CD4-positive, alpha-beta T cell treated with Interleukin-6 for 4 hours (primary cell): ENCODE results near the gene EXOC4.

Experiments used
- DNase-seq: peaks from one replicate; pipeline ENCODE4 v3.0.0-alpha.2; 2020; ENCODE audit warnings: mixed read lengths

Gene EXOC4

DNA sequence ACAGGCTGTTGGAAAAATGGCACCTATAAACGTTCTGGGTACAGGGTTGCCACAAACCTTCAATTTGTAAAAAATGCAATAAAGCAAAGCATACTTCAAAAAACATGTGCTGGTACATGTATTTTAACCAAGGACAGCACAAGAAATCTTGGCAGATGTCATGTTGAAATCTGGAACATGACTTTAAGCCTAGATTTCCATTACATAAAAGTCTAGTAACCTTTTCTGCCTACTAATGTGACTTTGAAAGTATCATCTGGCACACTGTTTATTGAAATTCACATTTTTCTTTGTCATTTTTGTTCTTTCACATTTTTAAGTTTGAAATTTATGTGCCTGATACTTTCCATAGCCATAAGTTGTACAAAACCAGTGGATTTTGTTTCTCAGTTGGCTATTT, 296.8 kb downstream of the EXOC4 start:
- DNase-seq = no peak

- DNase-seq = no peak
These were observed 297.3 kb downstream of the EXOC4 start for GRCh38 chr7:133550145-133550544.

DNA sequence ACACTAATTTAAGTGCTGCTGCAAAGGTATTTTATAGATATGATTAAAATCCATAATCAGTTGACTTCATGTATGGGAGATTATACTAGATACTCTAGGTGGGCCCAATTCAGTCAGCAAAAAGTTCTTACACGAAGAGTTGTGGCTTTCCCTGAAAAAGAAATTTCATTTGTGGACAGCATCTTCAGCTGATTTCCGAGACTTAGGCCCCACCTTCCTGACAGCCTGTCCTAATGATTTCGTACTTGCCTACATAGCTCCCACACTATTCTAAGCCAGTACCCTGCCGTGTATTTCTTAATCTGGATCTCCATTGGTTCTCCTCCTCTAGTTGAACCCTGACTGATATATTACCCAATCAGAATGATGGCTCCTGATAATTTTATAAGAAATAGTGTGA, 297.9 kb downstream of the EXOC4 start:
- DNase-seq = no peak

DNA sequence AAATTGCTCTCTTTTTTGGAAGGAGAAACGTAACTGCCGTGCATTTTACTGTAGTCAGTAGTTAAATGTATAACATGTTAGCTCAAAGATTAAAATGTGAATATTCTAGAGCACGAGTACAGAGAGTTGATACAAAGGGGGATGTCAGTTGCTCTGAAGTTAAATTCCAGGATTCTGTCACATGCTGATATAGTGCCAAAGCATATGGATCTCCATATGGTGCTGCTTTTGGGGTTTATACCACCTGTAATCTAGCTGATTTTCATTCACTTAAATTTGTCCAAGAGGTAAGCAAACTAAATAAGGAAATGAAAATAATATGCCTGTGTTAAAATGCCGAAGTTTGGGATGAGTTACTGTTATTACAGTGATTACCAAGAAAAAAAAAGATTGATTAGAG, 298.6 kb downstream of the EXOC4 start:
- DNase-seq = no peak

DNA sequence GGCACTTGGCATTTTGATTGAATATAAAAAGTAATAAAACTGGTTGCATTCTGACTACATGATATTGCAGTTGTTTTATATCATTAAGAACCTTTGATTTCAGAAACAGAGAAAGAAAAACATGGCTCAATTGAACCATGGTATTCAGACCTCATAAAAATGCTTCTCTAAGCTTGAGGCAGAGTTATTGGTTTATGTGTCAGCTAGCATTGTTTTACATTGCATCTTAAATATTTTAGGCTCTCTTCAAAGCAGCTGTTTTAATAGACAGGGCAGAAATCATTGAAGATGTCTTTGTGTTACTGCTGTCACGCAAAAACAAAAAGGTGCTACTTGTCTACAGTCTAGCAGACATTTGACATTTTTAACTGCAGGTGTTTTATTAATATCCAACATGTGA, 299.2 kb downstream of the EXOC4 start:
- no peak for DNase-seq

- DNase-seq = no peak
These were observed 301.5 kb downstream of the EXOC4 start for GRCh38 chr7:133554330-133554729.

DNA sequence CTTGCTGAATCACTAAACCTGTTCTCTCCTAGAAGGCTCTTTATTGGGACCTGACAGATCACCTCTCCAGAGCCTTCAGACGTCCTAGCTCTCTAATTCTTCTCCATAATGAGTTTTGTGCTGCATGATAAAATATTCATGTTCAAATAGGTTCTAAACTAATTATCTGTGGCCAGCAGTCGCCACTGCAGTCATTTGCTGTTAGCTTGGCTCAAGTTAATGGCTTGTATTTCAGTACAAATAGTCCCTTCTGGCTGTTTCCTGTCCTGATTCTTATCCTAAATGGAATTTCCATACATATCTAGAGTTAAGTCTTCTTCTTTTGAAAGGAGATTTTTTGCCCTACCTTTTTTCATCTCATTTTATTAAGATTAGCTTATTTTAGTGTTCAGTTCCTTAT, 303.2 kb downstream of the EXOC4 start:
- no peak for DNase-seq

DNA sequence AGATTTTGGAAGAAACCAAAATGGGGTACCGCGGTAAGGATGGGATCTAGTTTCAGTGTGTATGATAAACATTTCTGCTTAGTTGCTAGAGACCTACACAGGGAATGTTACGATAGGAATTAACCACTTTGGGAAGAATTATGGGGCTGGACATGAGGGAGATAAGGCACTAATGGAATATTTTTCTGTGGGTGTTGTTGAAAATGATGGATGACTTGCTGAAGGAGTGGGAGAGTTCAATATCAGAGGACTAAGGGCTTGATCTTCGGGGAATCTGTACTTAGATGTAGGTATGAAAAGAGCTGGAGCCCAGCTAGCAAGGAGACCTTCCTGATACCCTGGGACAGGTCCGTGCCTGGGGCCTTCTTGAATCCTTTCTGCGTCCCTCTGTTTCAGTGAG, 303.7 kb downstream of the EXOC4 start:
- no peak for DNase-seq

- DNase-seq = no peak
These were observed 308.0 kb downstream of the EXOC4 start for GRCh38 chr7:133560900-133561299.

DNA sequence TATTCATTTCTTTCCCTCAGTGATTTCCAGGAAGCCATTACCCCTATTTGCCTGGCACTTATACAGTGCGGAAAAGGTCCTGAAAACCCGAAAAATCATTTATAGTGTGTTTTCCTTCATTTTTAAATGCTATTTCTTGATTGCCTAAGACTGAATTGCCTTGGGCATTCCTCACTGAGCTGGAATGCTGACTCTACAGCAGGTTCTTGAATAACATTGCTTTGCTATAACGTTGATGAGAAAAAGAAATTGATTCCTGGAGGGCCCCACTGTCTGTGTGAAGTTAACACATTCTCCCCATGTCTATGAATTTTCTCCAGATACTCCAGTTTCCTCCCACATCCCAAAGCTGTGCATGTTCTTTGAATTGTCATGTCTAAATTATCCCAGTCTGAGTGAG, 308.5 kb downstream of the EXOC4 start:
- DNase-seq = no peak

GRCh38 chr7:133562621-133563020, 309.7 kb downstream of the EXOC4 start:
- no peak for DNase-seq

DNA sequence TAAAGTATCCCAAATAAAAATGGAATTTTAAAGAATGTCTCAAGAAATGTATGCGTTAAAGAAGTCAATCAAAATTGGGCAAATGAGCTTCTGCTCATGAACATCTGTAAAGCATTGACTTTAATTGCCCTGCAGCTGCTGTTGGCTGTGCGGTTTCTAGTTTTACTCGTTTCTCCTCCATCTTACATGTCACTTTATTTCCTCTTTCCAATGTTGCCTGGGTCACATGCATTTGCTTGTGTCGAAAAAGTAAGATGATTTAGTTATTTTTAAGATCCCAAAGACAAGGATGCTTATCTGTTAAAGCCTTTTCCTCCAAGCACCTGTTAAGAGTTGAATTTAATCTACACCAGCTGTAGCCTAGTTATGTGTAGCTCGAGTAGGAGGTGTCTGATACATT, 310.4 kb downstream of the EXOC4 start:
- DNase-seq = no peak

- DNase-seq = no peak
These were observed 311.6 kb downstream of the EXOC4 start for GRCh38 chr7:133564484-133564883.

- DNase-seq = no peak
These were observed 315.7 kb downstream of the EXOC4 start for GRCh38 chr7:133568544-133568943.

DNA sequence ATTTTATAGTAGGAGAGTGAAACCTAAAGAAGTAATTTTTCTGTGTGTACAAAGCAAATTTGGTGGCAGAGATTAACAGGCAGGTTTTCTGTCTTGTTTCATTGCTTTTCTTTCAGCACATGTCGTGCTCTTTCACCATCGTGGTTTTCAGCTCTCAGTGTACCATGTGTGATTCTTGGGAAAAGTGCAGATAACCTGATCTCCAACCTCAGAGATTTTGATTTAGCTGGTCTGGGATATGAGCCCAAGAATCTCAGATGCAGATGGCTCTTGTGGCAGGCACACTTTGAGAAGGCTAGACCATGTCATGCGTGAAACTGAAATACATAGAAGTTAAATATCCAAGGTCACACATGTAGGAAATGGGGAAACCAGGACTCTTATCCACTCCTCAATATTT, 317.4 kb downstream of the EXOC4 start:
- no peak for DNase-seq

- DNase-seq = no peak
These were observed 318.2 kb downstream of the EXOC4 start for GRCh38 chr7:133571076-133571475.

DNA sequence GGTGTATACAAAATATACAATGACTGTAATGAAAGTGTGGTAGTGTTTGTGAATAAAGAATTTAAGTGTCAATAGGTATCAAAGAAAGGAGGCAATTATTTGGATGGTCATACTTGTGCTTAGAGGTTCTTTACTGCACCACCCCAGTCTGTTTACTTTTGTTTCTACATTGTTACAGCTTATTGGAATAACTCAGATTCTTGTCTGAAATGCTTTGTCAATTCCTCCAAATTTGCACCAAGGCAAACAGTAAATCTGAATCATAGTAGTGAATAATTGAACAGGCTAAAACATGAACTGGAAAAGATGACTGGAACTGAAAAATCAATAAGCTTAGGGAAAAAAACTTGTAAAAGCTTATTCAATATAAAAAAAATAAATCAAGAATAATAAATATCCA, 319.2 kb downstream of the EXOC4 start:
- DNase-seq = no peak

GRCh38 chr7:133572843-133573242, 320.0 kb downstream of the EXOC4 start:
- no peak for DNase-seq

- no peak for DNase-seq
These were observed 320.8 kb downstream of the EXOC4 start for GRCh38 chr7:133573554-133574265.

DNA sequence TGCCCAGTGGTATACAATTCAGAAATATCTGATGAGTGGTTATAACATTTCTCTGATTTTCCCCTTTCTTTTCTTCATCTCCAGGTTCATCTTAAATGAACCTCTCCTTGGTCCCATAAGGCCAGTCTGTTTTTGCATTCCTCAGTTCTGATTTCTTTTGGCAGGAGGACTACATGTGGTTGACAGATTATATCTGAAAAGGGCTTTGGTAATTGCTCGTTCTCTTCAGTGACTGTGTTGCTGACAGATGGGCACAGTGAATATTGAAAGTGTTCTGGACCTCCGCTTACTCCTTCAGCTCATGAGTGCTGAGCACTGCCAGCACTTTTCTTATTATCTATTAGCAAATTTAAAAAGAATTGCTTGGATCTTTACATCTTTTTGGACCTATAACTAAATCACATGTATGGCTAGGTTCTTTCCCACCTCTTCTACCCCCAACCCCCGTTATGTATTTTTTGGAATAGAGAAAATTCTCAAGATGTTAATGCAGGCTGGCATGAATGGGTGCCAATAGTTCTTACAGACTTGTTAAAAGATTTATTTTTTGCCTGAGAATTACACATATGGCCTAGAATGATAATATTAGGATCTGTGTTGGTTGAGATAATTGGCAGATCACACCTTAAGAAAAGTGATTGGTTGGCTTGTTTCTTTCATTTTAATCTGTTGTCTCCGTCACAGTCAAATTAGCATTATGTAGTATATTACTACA, 323.0 kb downstream of the EXOC4 start:
- DNase-seq = no peak

DNA sequence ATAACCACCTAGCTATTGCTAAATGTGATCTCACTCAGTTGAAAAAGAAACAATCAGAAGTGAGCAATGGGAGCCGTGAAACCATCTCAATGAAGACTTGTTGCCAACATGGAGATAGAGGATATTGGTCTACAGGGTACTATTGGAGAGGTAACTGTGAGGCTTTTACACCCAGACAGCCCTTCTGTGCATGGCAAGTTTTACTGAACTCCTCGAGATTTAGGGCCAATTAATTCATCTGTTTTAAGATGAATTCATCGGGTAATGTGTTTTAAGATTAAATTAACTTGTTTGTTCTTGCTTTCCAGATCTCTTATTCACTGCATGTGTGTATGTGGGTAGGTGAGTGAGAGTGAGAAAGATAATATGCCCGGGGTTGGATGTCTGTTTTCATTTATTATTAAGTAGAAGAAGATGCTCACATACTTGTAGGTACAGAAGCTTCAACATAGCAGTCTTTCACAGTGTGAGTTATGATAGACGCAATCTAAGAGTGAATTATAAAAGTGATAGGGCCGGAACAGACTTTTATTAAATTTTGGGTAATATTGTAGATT, 323.8 kb downstream of the EXOC4 start:
- DNase-seq = no peak

- no peak for DNase-seq
These were observed 330.1 kb downstream of the EXOC4 start for GRCh38 chr7:133582766-133583523.

DNA sequence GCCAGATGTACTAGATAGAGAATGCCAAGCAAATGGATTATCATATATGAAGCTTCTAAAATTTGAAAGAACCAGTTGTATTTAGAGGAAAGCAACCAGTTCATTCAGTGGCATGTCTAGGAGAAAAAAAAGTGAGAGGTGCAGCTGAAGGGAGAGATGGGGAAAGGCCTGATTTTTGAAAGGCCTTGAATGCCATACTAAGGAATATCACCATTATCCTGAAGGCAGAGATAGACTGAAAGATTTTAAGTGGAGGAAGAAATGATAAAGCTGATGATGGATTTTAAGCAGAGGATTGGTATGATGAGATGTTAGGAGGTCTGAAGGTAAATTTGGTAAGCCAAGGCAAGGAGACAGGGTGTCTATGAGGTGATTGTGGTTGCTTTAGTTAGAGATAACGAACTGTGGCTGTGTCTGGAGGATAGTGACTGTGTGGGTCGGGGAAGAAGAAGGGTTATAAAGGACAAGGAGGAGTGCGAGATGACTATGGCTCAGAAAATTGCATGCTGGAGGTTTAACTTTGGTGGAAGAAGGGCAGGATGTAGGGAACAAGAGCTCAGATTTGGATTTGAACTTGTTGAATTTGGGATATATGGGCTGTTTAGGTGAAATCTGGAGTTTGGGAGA, 330.8 kb downstream of the EXOC4 start:
- DNase-seq = no peak
